ENCODE data around the gene STRIP1.

STRIP1 gene

GRCh38 chr1:110098222-110099026 lies 64.0 kb downstream of the STRIP1 start:
- DNase-seq: no peak

GRCh38 chr1:110100335-110100734 lies 65.9 kb downstream of the STRIP1 start:
- no peak for DNase-seq

- DNase-seq: no peak
Measured at GRCh38 chr1:110102081-110102480, 67.7 kb downstream of the STRIP1 start.

All from activated T-cell treated with anti-CD3 and anti-CD28 coated beads for 4 hours (primary cell).